Neural cell (in vitro differentiated cells): ENCODE results near the gene DNAH10.

Experiments used
- CTCF ChIP-seq: fragments of 450-650 bp; IDR thresholded peaks from 2 replicates; pipeline ENCODE4 v1.5.1; 2014; ENCODE audit warnings: antibody characterized with exemption, mild to moderate bottlenecking, moderate library complexity; ENCODE audit not compliant: poor library complexity, severe bottlenecking
- EP300 ChIP-seq: fragments of 450-650 bp; conservative IDR thresholded peaks from 2 replicates; pipeline ENCODE4 v1.6.1; 2014; ENCODE audit warnings: antibody characterized with exemption, mild to moderate bottlenecking, moderate library complexity; ENCODE audit not compliant: poor library complexity, severe bottlenecking
- EZH2 ChIP-seq: fragments of 200-600, 300-800 bp; shearing (Covaris generic), sonication (generic); IDR thresholded peaks from 2 replicates; pipeline ENCODE4 v1.6.1; 2014; ENCODE audit warnings: antibody characterized with exemption, low read length, borderline replicate concordance, mild to moderate bottlenecking; ENCODE audit not compliant: insufficient read depth, poor library complexity, severe bottlenecking
- MXI1 ChIP-seq: fragments of 450-650 bp; conservative IDR thresholded peaks from 2 replicates; pipeline ENCODE4 v1.6.1; 2014; ENCODE audit warnings: antibody characterized with exemption, mild to moderate bottlenecking; ENCODE audit not compliant: poor library complexity, severe bottlenecking
- POLR2AphosphoS5 ChIP-seq: IDR thresholded peaks from 2 replicates; pipeline ENCODE4 v1.6.1; 2012
- RAD21 ChIP-seq: fragments of 450-650 bp; conservative IDR thresholded peaks from 2 replicates; pipeline ENCODE4 v1.6.1; 2014; ENCODE audit warnings: antibody characterized with exemption, mild to moderate bottlenecking, moderate library complexity
- REST ChIP-seq: IDR thresholded peaks from 2 replicates; pipeline ENCODE4 v1.6.1; 2012; ENCODE audit warnings: borderline replicate concordance
- SMC3 ChIP-seq: fragments of 450-650 bp; conservative IDR thresholded peaks from 2 replicates; pipeline ENCODE4 v1.6.1; 2014; ENCODE audit warnings: antibody characterized with exemption, mild to moderate bottlenecking, moderate library complexity; ENCODE audit not compliant: poor library complexity
- TAF1 ChIP-seq: IDR thresholded peaks from 2 replicates; pipeline ENCODE4 v1.6.1; 2012; ENCODE audit warnings: low read depth

GRCh38 chr12:123942238-123942653 is 180.1 kb downstream of the DNAH10 start:
- no peak for TF ChIP-seq CTCF
- TF ChIP-seq EZH2, result no peak
- no peak for TF ChIP-seq REST
- no peak for TF ChIP-seq POLR2AphosphoS5
- TF ChIP-seq EP300, result no peak
- TF ChIP-seq TAF1, result no peak
- TF ChIP-seq RAD21, result no peak
- TF ChIP-seq MXI1, result no peak
- no peak for TF ChIP-seq SMC3
